H1 (cell line): ENCODE results near the gene OGDHL. TPM values are rescaled to one million over a fixed set of nuclear protein-coding genes. Genes with fewer than 3 reads are reported as not detected.

Source experiments
- CTCF ChIA-PET: fragments of 300-600 bp; sonication (Branson Sonifier 250); formaldehyde crosslinking; loops from one replicate; lab custom pipeline; 2021; ENCODE audit not compliant: partially characterized antibody; lab: Charles Lee
- POLR2A ChIA-PET: fragments of 300-600 bp; sonication (Branson Sonifier 250); formaldehyde crosslinking; loops from one replicate; lab custom pipeline; 2021; ENCODE audit warnings: inconsistent platforms; ENCODE audit not compliant: partially characterized antibody; lab: Charles Lee
- DNase-seq, 2 experiments: peaks; one replicate each; pipeline versions ENCODE4 v3.0.0 to v3.0.0-alpha.2; 2010 to 2022; ENCODE audit warnings: low spot score in 2 of 2, low read depth in 1 of 2, mixed read lengths in 1 of 2
- FAIRE-seq: peaks from 2 replicates; lab custom pipeline; 2011; peaks lifted over from hg19 to GRCh38; lab: Jason Lieb, UNC
- H2AFZ ChIP-seq: 2 replicates; pipeline ENCODE4 v1.8.1; 2012; ENCODE audit warnings: low read length, inconsistent platforms
- H2AK5ac ChIP-seq: 2 replicates; pipeline ENCODE4 v1.6.1; 2013; ENCODE audit warnings: low read depth, low read length
- H2BK120ac ChIP-seq: replicated peaks from 2 replicates; pipeline ENCODE3; 2013; ENCODE audit warnings: low read depth, low read length, inconsistent platforms
- H2BK12ac ChIP-seq: 2 replicates; pipeline ENCODE4 v1.6.1; 2013; ENCODE audit warnings: low read depth, low read length
- H2BK15ac ChIP-seq: 2 replicates; pipeline ENCODE4 v1.6.1; 2013; ENCODE audit warnings: low read length
- H2BK20ac ChIP-seq: 2 replicates; pipeline ENCODE4 v1.6.1; 2013; ENCODE audit warnings: low read length
- H2BK5ac ChIP-seq: 2 replicates; pipeline ENCODE4 v1.6.1; 2013; ENCODE audit warnings: low read depth, low read length
- H3K14ac ChIP-seq: 2 replicates; pipeline ENCODE4 v1.6.1; 2013; ENCODE audit warnings: inconsistent platforms; ENCODE audit not compliant: insufficient read length
- H3K18ac ChIP-seq: 2 replicates; pipeline ENCODE4 v1.6.1; 2013; ENCODE audit warnings: low read length; ENCODE audit errors: extremely low read depth
- H3K23ac ChIP-seq: 2 replicates; pipeline ENCODE4 v1.6.1; 2013; ENCODE audit warnings: inconsistent platforms; ENCODE audit not compliant: insufficient read length
- H3K23me2 ChIP-seq: 2 replicates; pipeline ENCODE4 v1.6.1; 2013; ENCODE audit warnings: low read depth, low read length
- H3K27ac ChIP-seq: 2 replicates; pipeline ENCODE4 v1.6.1; 2011; ENCODE audit warnings: low read depth, low read length, inconsistent platforms
- H3K27me3 ChIP-seq, 4 experiments: replicated peaks in 1 of 4; 1 replicate in 1 of 4; 2 replicates in 3 of 4; pipeline versions ENCODE4 v1.6.1 to v1.8.1; 2011 to 2013; ENCODE audit warnings: low read length in 3 of 4, mild to moderate bottlenecking in 3 of 4, inconsistent platforms in 2 of 4, mixed read lengths in 2 of 4, moderate library complexity in 1 of 4; ENCODE audit not compliant: control insufficient read depth in 3 of 4, insufficient read depth in 3 of 4; ENCODE audit errors: extremely low read depth in 1 of 4
- H3K36me3 ChIP-seq, 4 experiments: 2 replicates each; pipeline versions ENCODE4 v1.6.1 to v1.8.1; 2011 to 2013; ENCODE audit warnings: mild to moderate bottlenecking in 4 of 4, low read length in 3 of 4, moderate library complexity in 2 of 4, control low read depth in 1 of 4, inconsistent platforms in 1 of 4; ENCODE audit not compliant: insufficient read depth in 4 of 4, control insufficient read depth in 2 of 4
- H3K4ac ChIP-seq: replicated peaks from 2 replicates; pipeline ENCODE3; 2013; ENCODE audit warnings: low read length, low read depth, mixed read lengths, inconsistent platforms; ENCODE audit not compliant: insufficient read length
- H3K4me1 ChIP-seq, 4 experiments: replicated peaks in 1 of 4; 1 replicate in 1 of 4; 2 replicates in 3 of 4; pipeline versions ENCODE4 v1.6.1 to v1.8.1; 2011 to 2013; ENCODE audit warnings: low read length in 3 of 4, inconsistent platforms in 2 of 4, mixed read lengths in 1 of 4; ENCODE audit not compliant: insufficient read depth in 4 of 4, control insufficient read depth in 3 of 4
- H3K4me2 ChIP-seq, 2 experiments: 2 replicates each; pipeline versions ENCODE4 v1.6.1 to v1.8.1; 2011 to 2013; ENCODE audit warnings: low read depth in 2 of 2, low read length in 2 of 2, control low read depth in 1 of 2, inconsistent platforms in 1 of 2, mild to moderate bottlenecking in 1 of 2; ENCODE audit not compliant: insufficient read depth in 1 of 2
- H3K4me3 ChIP-seq, 4 experiments: fragments of 200-600, 300-600 bp in 1 of 4; sonication (generic), shearing (Covaris generic), sonication (Bioruptor Twin) in 1 of 4; 2 replicates each; pipeline versions ENCODE4 v1.5.1 to v1.8.1; 2011 to 2016; ENCODE audit warnings: low read length in 4 of 4, low read depth in 3 of 4, control low read depth in 2 of 4, inconsistent platforms in 2 of 4, mild to moderate bottlenecking in 2 of 4, mixed read lengths in 1 of 4, moderate library complexity in 1 of 4; ENCODE audit not compliant: insufficient read depth in 2 of 4; ENCODE audit errors: extremely low read depth in 1 of 4
- H3K56ac ChIP-seq: replicated peaks from 2 replicates; pipeline ENCODE3; 2013; ENCODE audit warnings: low read depth, mild to moderate bottlenecking, mixed read lengths, low read length, inconsistent platforms; ENCODE audit not compliant: insufficient read length
- H3K79me1 ChIP-seq: 2 replicates; pipeline ENCODE4 v1.6.1; 2013; ENCODE audit warnings: low read depth, low read length, control low read depth
- H3K79me2 ChIP-seq, 2 experiments: 2 replicates each; pipeline versions ENCODE4 v1.6.1 to v1.8.1; 2012 to 2013; ENCODE audit warnings: low read length in 2 of 2, mild to moderate bottlenecking in 2 of 2, inconsistent platforms in 1 of 2; ENCODE audit not compliant: insufficient read depth in 2 of 2, control insufficient read depth in 1 of 2
- H3K9ac ChIP-seq, 4 experiments: replicated peaks in 1 of 4; 1 replicate in 1 of 4; 2 replicates in 3 of 4; pipeline versions ENCODE4 v1.6.1 to v1.8.1; 2011 to 2013; ENCODE audit warnings: low read depth in 3 of 4, low read length in 3 of 4, control low read depth in 2 of 4, mild to moderate bottlenecking in 2 of 4, moderate library complexity in 2 of 4, inconsistent platforms in 1 of 4; ENCODE audit errors: extremely low read depth in 1 of 4
- H3K9me3 ChIP-seq, 2 experiments: 2 replicates each; pipeline versions ENCODE4 v1.6.1 to v1.8.1; 2012 to 2013; ENCODE audit warnings: mild to moderate bottlenecking in 2 of 2, moderate library complexity in 2 of 2, control low read depth in 1 of 2, inconsistent platforms in 1 of 2, low read depth in 1 of 2, low read length in 1 of 2, mixed read lengths in 1 of 2; ENCODE audit not compliant: insufficient read depth in 2 of 2
- H4K20me1 ChIP-seq, 2 experiments: replicated peaks in 1 of 2; 2 replicates each; pipeline versions ENCODE3 to v1.8.1; 2011 to 2013; ENCODE audit warnings: inconsistent platforms in 2 of 2, low read length in 2 of 2, mild to moderate bottlenecking in 1 of 2; ENCODE audit not compliant: insufficient read depth in 2 of 2, control insufficient read depth in 1 of 2
- H4K5ac ChIP-seq: 2 replicates; pipeline ENCODE4 v1.6.1; 2013; ENCODE audit warnings: low read length, low read depth, mixed read lengths, inconsistent platforms; ENCODE audit not compliant: insufficient read length
- H4K8ac ChIP-seq: 2 replicates; pipeline ENCODE4 v1.8.0; 2013; ENCODE audit warnings: mild to moderate bottlenecking, moderate library complexity, low read length, inconsistent platforms; ENCODE audit not compliant: insufficient read depth; ENCODE audit errors: extremely low read depth
- H4K91ac ChIP-seq: replicated peaks from 2 replicates; pipeline ENCODE3; 2013; ENCODE audit warnings: low read length, mixed read lengths, inconsistent platforms; ENCODE audit not compliant: insufficient read length
- BCL11A ChIP-seq, 2 experiments: IDR thresholded peaks; one replicate each; pipeline ENCODE4 v1.6.1; 2011; ENCODE audit warnings: low read depth in 2 of 2, low read length in 2 of 2, mild to moderate bottlenecking in 2 of 2
- EZH2 ChIP-seq: fragments of 200-600 bp; sonication (generic); IDR thresholded peaks from 2 replicates; pipeline ENCODE4 v1.7.1; 2012; ENCODE audit warnings: low read depth, mild to moderate bottlenecking, moderate library complexity, low read length, inconsistent platforms; ENCODE audit not compliant: severe bottlenecking
- GABPA ChIP-seq: IDR thresholded peaks from 2 replicates; pipeline ENCODE4 v1.6.1; 2011; ENCODE audit warnings: mild to moderate bottlenecking, low read length, moderate library complexity, borderline replicate concordance; ENCODE audit not compliant: insufficient read depth
- RNF2 ChIP-seq: fragments of 200-900, 300-1000 bp; sonication (generic); IDR thresholded peaks from 2 replicates; pipeline ENCODE4 v1.7.1; 2016; ENCODE audit warnings: borderline replicate concordance, low read depth, mild to moderate bottlenecking, antibody characterized with exemption, low read length; ENCODE audit not compliant: poor library complexity, severe bottlenecking; ENCODE audit errors: missing control alignments
- SAP30 ChIP-seq: fragments of 300-600 bp; sonication (generic); IDR thresholded peaks from 2 replicates; pipeline ENCODE4 v1.7.1; 2012; ENCODE audit warnings: low read length, moderate library complexity, mild to moderate bottlenecking, inconsistent platforms; ENCODE audit not compliant: insufficient read depth, insufficient replicate concordance
- SUZ12 ChIP-seq: fragments of 200-600 bp; sonication (generic); IDR thresholded peaks from 2 replicates; pipeline ENCODE4 v1.6.1; 2012; ENCODE audit warnings: mild to moderate bottlenecking, inconsistent platforms, low read length, moderate library complexity, mixed read lengths
- WGBS, 2 experiments: shearing (Covaris generic) in 1 of 2; methylation state at CpG; one replicate each; pipeline versions ENCODE4 v1.1.6 to v1.1.7; 2013 to 2015; ENCODE audit warnings: low lambda C conversion rate in 2 of 2, mixed read lengths in 2 of 2, inconsistent platforms in 1 of 2, low coverage in 1 of 2, missing lambda C conversion rate in 1 of 2; ENCODE audit not compliant: insufficient replicate concordance in 2 of 2, insufficient coverage in 1 of 2, insufficient read length in 1 of 2; ENCODE audit errors: extremely low coverage in 1 of 2, missing lambda C conversion rate in 1 of 2; 5-methylcytosine and 5-hydroxymethylcytosine counted together
- polyA plus RNA-seq, 7 experiments: library from polyadenylated mRNA; depleted of rRNA in 3 of 7; stranded (reverse) in 5 of 7; unstranded in 2 of 7; fragments of >200 nt in 5 of 7; fragments of 200-250 nt in 2 of 7; gene quantifications; 1 replicate in 5 of 7; 2 replicates in 1 of 7; 4 replicates in 1 of 7; pipeline versions ENCODE4 v1.2.1 to v1.2.3, GENCODE V29; 2011 to 2013; ENCODE audit warnings: missing spikeins in 2 of 7, mixed read lengths in 2 of 7
- total RNA-seq: library from RNA; stranded (reverse); fragmentation: NEBNext Ultra II Directional; extraction: Animal tissue kit (Norgen Biotek cat#: 25700); gene quantifications from 2 replicates; pipeline ENCODE4 v1.2.1, GENCODE V29; 2021

The OGDHL gene
- total and polyA plus RNA-seq, 2 of the 8 experiments (the other 6 are each of a cell fraction or from before 2014, with no cell fraction given): 16.1 to 16.6 TPM

DNA sequence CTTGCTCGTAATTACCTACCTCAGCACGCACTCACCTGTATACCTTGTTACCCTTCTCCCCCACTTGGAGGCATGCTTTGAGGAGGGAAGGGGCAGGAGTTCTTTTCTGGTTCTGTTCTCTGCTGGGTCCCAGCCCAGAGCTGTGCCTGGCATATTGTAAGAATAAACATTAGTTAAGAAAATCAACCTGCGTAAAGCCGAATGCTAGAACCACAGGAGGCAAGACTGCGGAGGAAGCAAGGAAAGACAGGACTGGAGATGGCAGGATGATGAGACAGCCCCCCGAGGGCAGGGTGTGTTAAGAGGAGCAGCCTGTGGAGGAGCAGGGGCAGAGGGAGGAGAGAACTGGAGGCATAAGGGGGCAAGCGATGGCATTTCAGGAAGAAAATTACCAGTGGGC, 73.2 kb downstream of the OGDHL start:
- H3K9me3 ChIP-seq: peaks cover 8 to 18% of the 10 kb centered on the region in 2 experiments; a peak in 3 of 4 replicates
- H3K27ac ChIP-seq: no peak overlapping the region
- H2BK12ac ChIP-seq: peak overlapping the region; percentile 91
- DNase-seq (no peak), FAIRE-seq (peak; percentile 7)
- H3K14ac ChIP-seq: no peak overlapping the region
- H3K18ac ChIP-seq: peak overlapping the region; percentile 29; the same call in 1 of the 2 replicates
- no peak overlapping the region for H2BK120ac ChIP-seq
- POLR2A ChIA-PET: interaction anchor here (0.6 to 1.3 kb wide), 2 partner anchors 19 to 764 kb away, joined by 3 read pairs; no protein-coding TSS in a partner anchor
- H2BK5ac ChIP-seq: no peak overlapping the region
- H3K79me2 ChIP-seq: no peaks in the 10 kb centered on the region
- TF ChIP-seq EZH2: peak; percentile 58
- TF ChIP-seq GABPA: no peak
- no peak for TF ChIP-seq SAP30
- TF ChIP-seq SUZ12: peak; percentile 70; the same call in 1 of the 2 replicates
- TF ChIP-seq RNF2: peak; percentile 68
- no peak for TF ChIP-seq BCL11A (IDR thresholded peaks at IDR 0.05; ENCODE audit: low read depth in 2 of 2, low read length in 2 of 2)
- H3K23me2 ChIP-seq: no peaks in the 10 kb centered on the region
- H3K9ac ChIP-seq: no peak overlapping the region
- no peak overlapping the region for H4K5ac ChIP-seq
- no peak overlapping the region; the same call in 1 of the 2 replicates for H2BK15ac ChIP-seq
- no peak overlapping the region for H3K56ac ChIP-seq
- CTCF ChIA-PET: interaction anchor here (0.8 to 1.6 kb wide), 5 partner anchors 10 to 80 kb away, joined by 3 to 5 read pairs (median 4); no protein-coding TSS in a partner anchor
- no peaks in the 10 kb centered on the region for H3K79me1 ChIP-seq
- H2AK5ac ChIP-seq: no peak overlapping the region
- no peak overlapping the region for H4K91ac ChIP-seq
- peaks cover 22 to 36% (median 25%) of the 10 kb centered on the region in 4 experiments for H3K4me1 ChIP-seq
- no peak overlapping the region for H4K8ac ChIP-seq
- H3K36me3 ChIP-seq: peaks cover 0 to 7% (median 0%) of the 10 kb centered on the region in 4 experiments; a peak in 1 of 8 replicates
- 10% methylated on average over 7 of the region's 7 CpGs; no CpG with 5 or more reads in 1 of the 2 experiments for WGBS, 2 experiments
- H3K4me3 ChIP-seq: peak overlapping the region in 3 of 4 experiments; percentile 3 to 51 (median 11); a peak in 5 of 8 replicates
- no peak overlapping the region for H3K23ac ChIP-seq
- peak overlapping the region; percentile 67 to 73 for H3K4me2 ChIP-seq
- no peak overlapping the region for H2BK20ac ChIP-seq
- H3K27me3 ChIP-seq: peaks cover 51 to 61% (median 59%) of the 10 kb centered on the region in 4 experiments
- H2AFZ ChIP-seq: no peak overlapping the region
- H3K4ac ChIP-seq: no peak overlapping the region
- H4K20me1 ChIP-seq: peaks cover 5 to 10% of the 10 kb centered on the region in 2 experiments
